PFSK-1 (cell line): ENCODE measurements around the gene MISP.

ENCODE experiments used
- POLR2AphosphoS5 ChIP-seq: IDR thresholded peaks from 2 replicates; pipeline ENCODE4 v1.6.1; 2012; ENCODE audit warnings: low read depth, mild to moderate bottlenecking, control low read depth, low read length, moderate library complexity
- REST ChIP-seq, 2 experiments: IDR thresholded peaks; 2 replicates each; pipeline versions ENCODE4 v1.6.1 to v1.8.0; 2011 to 2012; ENCODE audit warnings: low read depth in 2 of 2, low read length in 2 of 2, control low read depth in 1 of 2, inconsistent platforms in 1 of 2, mild to moderate bottlenecking in 1 of 2, moderate library complexity in 1 of 2; ENCODE audit not compliant: insufficient read depth in 1 of 2
- SIN3A ChIP-seq: IDR thresholded peaks from 2 replicates; pipeline ENCODE4 v1.6.1; 2012; ENCODE audit warnings: mild to moderate bottlenecking, low read length, moderate library complexity, borderline replicate concordance; ENCODE audit not compliant: insufficient read depth
- TAF1 ChIP-seq: IDR thresholded peaks from 2 replicates; pipeline ENCODE4 v1.6.1; 2012; ENCODE audit warnings: low read length, control low read depth, borderline replicate concordance; ENCODE audit not compliant: insufficient read depth

- TF ChIP-seq TAF1 (no peak), POLR2AphosphoS5 (no peak), REST (IDR thresholded peaks at IDR 0.05; ENCODE audit: insufficient read depth in 1 of 2, low read depth in 2 of 2, low read length in 2 of 2) (no peak), SIN3A (no peak)
Observed at GRCh38 chr19:805600-806550, 55.0 kb downstream of the MISP start.
